GM19372 (cell line): ENCODE measurements around the gene ATOSA.

Experiments
- ATAC-seq: cut with Tn5 transposase; IDR thresholded peaks from one replicate; pipeline ENCODE4 v1.9.1; 2021; ENCODE audit warnings: mild to moderate bottlenecking, low read depth, moderate library complexity; ENCODE audit not compliant: unreplicated experiment

Gene ATOSA

GRCh38 chr15:52679232-52680040 lies at the start of gene ATOSA:
Gene ATOSA, minus strand, starts transcription at chr15:52679388. Its CDS starts 1,367 bp downstream, at chr15:52678021.
- ATAC-seq: peak; percentile 71

GRCh38 chr15:52728899-52729298 lies 49.7 kb upstream of the ATOSA start:
- ATAC-seq: no peak

- no peak for ATAC-seq
These were observed 48.6 kb upstream of the ATOSA start for GRCh38 chr15:52727815-52728214.

DNA sequence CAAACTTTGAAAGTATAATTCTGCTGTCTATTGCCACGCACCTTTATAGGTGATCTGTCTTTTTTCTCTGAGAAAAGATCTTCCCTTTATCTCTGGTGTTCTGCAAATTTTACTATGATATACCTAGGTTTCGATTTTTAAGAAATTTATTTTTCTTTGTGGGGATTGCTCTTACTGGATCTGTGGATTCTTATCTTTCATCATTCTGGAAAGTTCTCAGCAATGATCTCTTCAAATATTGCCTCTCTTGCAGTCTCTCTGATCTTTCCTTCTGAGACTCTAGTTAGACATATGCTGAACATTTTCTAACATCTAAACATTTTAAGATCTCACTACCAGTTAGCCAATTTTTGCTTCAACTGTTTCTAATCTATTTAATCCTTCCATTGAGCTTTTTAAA lies 47.0 kb upstream of the ATOSA start:
- no peak for ATAC-seq

DNA sequence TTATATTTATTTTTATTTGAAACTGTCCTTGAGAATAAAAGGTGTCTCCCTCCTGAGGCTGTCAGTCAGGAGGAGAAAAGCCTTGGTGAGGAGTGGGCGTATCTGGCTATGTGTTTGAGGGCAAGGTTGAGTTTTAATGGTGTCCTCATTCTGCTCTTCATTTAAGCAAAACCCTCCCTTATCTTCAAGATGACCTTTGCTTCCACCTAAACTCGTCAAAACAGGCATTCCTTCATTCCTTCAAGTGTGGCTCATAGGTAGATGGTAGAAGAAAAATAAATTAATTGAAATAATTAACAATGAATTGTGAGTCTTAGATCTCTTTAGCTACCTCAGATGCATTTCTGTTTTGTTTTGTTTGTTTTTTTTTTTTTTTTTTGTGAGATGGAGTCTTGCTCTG lies 39.4 kb upstream of the ATOSA start:
- ATAC-seq: no peak

DNA sequence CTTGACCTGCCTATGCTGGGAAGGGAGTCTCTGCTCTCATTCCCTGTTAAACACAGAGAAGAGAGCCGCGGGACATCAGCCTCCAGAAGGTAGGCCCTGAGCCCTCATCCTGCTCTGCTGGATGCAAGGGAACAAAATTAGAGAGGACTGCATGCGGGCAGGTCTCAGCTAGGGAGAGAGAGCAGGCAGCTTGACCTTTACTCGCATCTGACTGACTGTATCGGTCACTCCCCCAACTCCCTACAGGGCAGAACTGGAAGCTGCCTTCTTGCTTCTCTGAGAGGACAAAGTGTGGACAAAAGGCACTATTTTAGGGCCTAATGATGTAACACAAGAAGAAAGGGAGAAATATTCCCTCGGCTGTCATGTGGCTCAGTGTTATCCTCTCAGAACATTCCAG lies 38.7 kb upstream of the ATOSA start:
- ATAC-seq: no peak

- ATAC-seq: no peak
These were observed 38.3 kb upstream of the ATOSA start for GRCh38 chr15:52717481-52717880.

GRCh38 chr15:52716536-52716935 lies 37.3 kb upstream of the ATOSA start:
- no peak for ATAC-seq

DNA sequence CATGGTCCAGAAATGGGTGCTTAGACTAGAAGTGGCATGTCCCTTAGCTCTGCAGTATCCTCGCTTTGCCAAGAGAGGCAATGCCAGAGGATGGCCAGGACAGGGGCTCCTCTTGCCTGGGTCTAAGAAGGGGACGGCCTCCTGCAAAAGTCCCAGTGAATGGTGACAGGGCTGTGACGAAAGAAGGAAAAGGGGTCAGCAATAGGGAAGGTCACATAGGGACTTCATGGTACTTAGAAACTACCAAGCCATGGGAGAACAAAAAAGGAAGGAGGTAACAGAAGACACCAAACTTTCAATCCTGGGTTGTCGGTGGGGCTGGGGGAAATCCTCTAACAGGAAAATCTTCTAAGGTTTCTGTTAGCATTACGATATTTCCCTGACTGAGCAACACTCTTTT lies 36.2 kb upstream of the ATOSA start:
- no peak for ATAC-seq

DNA sequence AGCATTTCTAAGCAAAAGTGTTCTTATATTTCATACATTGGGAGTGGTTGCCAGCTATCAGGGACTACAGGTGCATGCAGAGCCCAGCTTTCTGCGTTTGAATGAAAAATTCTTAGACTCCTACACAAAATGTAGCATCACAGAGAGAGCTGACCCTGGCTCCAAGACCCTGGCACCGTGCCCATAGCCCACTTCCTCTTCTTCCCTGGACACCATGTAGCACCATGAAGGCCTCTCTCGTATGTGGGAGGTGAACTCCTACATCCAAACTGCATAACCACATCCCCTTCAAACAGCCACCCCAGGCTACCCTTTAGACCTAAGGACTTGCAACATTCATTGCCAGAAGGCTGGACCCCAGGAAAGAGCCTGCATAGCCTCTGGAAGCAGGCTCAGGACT lies 35.8 kb upstream of the ATOSA start:
- no peak for ATAC-seq

DNA sequence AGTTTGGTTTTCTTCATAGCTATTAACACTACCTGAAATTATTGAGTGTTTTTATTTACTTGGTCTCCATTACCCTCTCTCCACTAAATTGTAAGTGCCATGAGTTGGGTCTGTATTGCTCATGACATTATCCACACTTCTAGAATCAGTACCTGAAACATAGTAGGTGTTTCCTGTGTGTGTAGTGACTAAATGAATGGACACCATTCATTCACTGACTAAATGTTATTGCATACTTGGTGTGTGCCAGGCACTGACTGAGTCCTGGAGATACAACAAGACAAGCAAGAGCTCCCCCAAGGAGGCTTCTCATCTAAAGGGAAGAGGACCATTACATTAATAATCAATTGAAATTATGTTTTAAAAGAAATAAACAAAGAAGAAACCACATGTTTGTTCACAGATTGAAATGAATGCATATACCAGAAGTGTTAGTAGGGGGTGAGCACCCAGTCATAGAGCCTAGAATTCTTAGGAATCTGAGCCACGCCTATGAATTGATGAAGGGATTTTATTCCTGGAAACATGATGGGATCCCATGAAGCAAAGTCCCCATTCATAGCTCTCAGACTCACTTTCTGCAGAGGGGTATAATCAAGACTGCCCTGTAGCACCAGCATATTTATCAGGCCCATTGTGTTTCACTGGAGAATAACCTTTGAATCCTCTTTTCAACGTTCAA lies 31.7 kb upstream of the ATOSA start:
- no peak for ATAC-seq

DNA sequence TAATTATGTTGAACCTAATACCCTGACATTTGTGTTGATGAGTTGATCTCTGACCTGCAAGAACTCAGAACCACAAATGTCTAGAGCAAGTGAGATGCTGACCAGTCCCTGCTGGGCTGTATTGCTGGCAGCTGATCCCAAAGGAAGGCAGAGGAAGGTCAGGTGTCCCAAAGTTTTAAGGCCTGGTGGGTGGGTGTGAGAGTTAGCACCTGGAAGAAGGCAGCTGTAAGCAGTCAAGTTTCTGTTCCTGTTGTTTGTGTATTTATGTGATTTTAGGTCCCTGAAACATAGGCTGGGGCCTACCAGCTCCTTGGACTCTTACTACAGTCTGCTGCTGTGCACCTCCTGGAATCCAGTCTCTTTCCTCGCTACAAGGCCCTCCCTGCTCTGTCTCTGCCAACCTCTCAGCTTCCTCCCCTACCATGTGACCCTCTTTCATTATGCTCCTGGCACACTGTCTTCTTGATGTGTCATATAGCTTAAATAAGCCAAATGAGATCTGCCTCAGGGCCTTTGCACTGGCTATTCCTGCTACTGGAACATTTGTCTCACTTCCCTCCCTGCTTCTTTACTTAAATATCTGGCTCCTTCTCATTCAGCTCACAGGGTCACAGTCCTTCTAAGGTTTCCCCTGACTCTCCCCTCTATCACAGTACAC lies 31.0 kb upstream of the ATOSA start:
- no peak for ATAC-seq

GRCh38 chr15:52709187-52709981 lies 30.2 kb upstream of the ATOSA start:
- no peak for ATAC-seq

DNA sequence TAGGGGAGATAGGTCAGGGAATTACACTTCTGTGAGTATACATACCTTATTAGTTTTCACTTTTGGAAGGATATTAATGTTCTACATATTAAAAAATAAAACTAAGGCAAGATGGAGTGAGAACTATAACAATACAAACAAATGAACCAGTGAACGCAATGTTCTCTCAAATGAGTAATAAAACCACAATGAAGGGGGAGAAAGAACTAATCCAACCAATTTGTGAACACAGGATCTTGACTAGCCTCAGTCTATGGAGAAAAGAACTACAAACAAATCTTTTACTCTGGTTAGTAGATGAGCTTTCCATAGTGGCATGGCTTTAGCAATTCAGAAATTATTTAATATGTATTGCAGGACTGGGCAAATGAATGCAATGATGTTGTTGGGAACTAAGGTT lies 26.9 kb upstream of the ATOSA start:
- no peak for ATAC-seq

- ATAC-seq: no peak
These were observed 23.2 kb upstream of the ATOSA start for GRCh38 chr15:52702390-52702789.

DNA sequence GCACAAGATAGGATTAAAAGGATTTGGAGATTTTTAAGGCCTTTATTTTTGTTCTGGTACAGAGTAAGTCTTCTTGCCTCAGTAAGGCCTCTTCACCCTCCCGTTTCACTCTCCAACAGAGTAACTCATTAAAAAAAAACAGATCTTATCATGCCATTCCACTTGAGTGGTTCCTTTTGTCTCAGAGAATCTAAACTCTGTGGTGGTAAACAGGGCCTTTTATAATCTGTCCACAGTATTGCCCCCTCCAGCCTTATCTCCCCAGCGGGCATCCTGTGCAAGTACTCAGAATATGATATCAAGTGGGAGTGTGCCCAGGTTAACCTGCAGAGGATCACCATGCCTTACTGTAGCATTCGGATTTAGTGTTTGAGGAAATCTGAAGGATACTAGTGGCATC lies 20.3 kb upstream of the ATOSA start:
- ATAC-seq: no peak

DNA sequence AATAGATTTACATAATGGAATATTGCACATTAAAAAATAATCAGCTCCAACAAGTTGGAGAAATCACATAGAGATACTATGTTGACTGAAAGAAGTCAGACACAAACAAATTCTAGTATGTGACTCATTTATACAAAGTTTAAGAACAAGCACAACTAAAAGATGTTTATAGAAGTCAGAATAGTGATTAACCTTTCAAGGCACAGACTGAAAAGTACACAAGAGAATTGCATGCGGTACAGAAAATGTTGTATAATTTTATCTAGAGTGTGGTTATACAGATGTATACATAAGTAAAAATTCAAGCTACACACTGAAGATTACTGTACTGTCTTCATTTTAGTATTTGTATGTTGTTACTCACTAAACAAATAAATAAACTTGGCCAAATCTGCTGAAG lies 19.3 kb upstream of the ATOSA start:
- no peak for ATAC-seq

DNA sequence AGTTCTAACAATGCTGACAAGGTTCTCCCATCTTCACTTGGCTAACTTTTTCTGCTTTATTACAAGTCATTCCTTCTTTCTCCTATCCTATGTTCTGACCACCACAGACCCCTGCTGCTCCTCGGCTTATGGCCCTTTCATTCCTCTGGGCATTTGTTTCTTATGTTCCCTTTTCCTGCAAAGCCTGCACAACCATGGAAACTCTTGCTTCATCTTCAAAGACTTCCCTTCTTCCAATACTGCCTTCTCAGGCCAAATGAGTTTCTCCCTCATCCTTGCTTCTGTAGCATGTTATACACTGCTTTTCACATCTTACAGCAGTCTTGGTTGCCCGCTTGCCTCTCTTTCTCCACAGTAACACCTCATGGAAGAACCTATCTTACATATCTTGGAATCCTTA lies 17.9 kb upstream of the ATOSA start:
- ATAC-seq: no peak

- no peak for ATAC-seq
These were observed 16.0 kb upstream of the ATOSA start for GRCh38 chr15:52695154-52695553.

GRCh38 chr15:52689562-52689961 lies 10.4 kb upstream of the ATOSA start:
- no peak for ATAC-seq

GRCh38 chr15:52683580-52683979 lies 4.4 kb upstream of the ATOSA start:
- ATAC-seq: peak; percentile 48
